Stimulated activated naive CD4-positive, alpha-beta T cell treated with Interleukin-2 at 50 U/mL for 16 hours (primary cell): Measurements from ENCODE around the gene MXD3.
A peak's percentile ranks its signal among the peaks of the same experiment; 100 is the strongest.
"Not testable (repeated sequence)": the region's sequence is repeated elsewhere in the genome, so short reads cannot be mapped to it uniquely, and the experiment has no call there.

ENCODE experiments used
- DNase-seq: peaks from one replicate; lab custom pipeline; 2025; lab: John Stamatoyannopoulos, UW

Gene MXD3, protein sequence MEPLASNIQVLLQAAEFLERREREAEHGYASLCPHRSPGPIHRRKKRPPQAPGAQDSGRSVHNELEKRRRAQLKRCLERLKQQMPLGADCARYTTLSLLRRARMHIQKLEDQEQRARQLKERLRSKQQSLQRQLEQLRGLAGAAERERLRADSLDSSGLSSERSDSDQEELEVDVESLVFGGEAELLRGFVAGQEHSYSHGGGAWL

DNA sequence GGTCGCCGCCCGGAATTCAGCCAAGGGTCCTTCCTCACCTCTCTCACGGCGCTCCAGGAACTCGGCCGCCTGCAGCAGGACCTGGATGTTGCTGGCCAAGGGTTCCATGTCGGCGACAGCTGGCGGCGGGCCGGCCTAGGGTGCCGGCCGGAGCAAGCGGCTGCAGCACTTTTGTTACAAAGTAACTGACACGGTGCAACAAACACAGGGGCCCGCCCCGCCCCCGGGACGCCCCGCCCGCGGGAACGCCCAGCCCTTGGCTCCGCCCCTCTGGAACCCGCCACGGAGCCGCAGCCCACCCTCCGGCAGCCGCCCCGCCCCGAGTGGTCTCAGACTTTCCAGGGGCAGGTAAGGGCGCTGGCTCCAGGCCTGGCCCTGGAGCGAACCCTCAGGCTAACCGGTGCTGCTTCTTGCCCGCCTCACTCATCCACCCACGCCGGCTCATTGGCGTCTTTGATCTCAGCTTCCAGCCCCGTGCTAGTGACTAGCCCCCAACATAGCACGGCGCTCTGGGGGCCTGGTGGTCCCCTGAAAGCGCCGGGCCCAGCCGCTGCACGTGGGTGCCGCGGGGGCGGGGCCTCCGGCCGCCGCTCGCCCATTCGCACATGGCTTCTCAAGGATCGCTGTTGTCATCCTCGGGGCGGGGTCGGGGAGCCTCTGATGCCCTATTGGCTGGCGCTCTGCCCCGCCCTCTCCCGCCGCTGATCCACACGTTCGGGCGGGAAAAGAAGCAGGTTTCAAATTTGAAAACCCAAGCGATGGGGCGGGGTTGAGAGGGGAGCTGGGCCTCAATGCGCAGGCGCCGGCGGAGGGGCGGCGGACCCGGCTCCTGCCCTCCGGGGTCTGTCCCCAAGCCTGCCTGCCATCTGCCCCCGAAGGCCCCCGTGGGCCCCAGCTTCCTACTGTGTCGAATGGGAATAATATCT lies at the start of gene MXD3:
Gene MXD3, minus strand, starts transcription at position 176 of the 926 bp plus-strand sequence. Its CDS starts 68 bp downstream, at position 108.
- DNase-seq = peak; percentile 97

DNA sequence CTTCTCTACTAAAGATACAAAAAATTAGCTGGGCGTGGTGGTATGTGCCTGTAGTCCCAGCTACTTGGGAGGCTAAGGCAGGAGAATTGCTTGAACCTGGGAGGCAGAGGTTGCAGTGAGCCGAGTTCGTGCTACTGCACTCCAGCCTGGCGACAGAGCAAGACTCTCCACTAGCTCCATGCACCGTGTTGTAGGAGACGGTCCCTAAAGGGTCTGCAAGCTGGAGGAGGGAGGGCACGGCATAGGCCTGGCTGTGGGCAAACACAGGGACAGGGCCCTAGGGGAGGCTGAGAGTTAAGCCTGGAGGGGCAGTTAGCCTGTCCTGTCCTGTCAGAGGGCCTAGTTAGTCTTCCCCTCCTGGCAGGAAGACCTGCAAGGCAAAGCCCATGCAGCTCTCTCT lies 49.0 kb upstream of the MXD3 start:
- DNase-seq = not testable (repeated sequence)

DNA sequence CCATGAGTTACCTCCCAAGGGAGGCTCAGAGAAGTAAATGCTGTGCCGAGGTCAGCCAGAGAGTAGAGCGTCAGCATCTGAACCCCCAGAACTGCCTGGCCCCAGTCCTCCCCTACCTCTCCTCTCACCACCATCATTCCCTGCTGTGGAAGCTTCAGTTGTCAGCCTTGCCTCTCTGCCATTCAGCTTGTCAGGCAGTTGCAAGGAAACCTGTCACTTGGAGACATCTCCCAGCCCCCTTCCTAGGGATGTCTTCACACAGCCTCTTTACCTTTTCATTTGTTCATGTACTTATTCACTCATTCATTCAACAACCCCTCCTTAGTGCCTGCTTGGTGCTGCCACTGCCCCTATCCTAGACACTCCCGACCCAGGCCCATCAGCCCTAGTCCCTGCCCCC lies 48.2 kb upstream of the MXD3 start:
- DNase-seq = no peak

DNA sequence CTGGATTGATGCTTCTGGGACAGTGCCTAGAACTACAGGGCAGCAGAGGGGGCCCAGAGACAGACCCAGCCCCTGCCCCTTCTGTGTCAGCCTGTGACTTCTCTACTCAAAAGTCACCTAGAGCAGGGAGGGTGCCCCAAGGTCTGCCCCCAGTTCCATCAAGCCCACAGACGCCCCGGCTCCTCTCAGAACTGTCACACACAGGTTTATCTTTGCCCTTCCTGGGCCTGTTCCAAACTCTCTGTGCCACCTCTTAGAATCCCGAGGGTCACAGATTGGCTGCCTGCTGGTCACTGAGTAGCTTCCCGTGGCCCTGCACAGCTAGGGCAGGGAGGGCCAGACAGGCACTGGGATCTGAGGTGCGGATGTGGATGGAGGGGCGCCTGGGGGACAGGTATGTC lies 47.8 kb upstream of the MXD3 start:
- no peak for DNase-seq

DNA sequence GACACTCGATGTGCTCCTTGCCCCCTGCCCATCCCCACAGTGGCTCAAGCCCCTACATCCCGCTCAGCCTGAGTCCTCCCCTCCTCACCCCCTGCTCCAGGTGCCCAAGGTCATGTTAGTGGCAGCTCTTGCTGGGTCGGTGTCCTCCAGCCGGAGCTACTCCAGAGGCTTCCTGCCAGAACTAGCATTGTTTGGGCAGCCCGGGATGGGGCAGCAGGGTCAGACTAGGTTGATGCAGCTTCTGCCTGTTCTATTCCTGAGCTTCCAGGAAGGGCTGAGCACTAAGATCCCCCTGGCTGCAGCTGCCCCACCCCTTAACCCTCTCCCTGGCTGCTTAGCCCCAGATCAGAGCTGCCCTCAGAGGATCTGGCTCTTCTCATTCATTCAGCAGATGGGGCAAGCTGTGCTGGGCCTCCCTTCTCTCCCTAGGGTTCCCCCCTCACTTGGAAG lies 46.7 kb upstream of the MXD3 start:
- DNase-seq = no peak

DNA sequence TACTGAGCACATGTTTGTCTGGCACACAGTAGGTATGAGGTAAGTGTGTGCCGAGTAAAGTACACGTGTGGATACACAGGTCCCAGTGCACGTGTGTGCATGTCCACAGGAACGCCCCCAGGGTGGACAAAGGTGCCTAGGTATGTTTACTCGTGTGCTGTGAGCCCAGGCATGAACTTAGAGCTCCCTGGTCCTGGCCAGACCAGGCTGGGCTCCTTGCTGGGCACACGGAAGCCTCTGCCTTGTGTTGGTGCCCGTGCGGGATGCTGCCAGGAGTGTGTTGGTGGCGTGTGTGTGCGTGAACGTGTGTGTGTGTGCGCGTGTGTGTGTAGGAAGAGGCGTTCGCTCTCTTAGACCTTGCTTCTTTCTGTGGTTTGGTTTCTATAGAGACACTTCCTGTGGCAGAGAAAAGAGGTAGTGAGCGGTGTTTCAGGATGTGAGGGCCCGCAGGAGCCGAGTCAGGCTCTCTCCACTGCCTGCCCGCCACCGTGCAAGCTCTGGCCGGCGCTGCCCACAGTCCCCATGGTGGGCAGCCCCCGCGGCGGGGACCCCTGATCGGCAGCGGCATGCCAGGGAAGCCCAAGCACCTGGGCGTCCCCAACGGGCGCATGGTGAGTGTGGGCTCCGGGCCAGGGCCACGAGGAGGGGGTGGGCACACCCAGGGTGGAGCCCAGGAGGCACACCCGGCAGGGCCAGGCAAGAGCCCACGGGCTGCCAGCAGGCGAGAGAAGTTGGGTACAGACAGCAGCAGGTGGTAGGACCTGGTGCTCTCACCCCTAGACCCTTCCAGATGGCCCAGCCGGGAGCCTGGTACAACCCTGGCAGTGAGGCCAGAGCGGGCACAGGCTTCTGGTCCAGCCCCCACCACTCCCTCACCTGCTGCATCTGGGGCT lies 46.0 kb upstream of the MXD3 start, which contains the start of gene RGS14:
Gene RGS14, plus strand, starts transcription at position 466 of the 893 bp plus-strand sequence. Its CDS starts 101 bp downstream, at position 567.
- peak; percentile 62 for DNase-seq

DNA sequence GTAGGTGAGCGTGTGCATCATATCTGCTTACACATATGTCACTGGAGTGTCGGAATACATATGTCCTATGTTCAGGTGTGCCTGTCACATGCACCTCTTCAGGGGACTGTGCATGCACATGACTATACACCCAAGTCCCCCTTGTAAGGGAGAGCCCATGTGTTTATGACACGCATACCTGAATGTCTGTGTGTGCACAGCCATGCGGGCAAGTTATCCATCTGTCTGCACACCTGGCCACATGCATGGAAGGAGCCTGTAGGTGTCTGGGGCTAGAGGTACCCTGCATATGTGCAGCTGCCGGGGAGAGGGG lies 45.4 kb upstream of the MXD3 start:
- DNase-seq = no peak

DNA sequence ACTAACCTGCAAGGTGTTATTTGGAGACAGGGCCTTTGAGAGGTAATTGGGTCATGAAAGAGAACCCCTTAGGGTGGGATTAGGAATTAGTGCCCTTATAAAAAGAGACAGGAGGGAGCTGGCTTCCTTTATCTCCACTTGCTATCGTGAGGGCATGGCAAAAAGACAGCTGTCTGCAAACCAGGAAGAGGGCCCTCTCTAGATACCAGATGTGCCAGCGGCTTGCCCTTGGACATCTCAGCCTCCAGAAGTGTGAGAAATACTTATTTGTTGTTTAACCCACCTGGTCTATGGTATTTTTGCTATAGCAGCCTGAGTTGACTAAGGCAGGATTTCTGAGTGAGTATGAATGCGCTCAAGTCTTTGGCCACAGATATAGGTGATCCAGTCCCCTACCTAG lies 45.0 kb upstream of the MXD3 start:
- no peak for DNase-seq

DNA sequence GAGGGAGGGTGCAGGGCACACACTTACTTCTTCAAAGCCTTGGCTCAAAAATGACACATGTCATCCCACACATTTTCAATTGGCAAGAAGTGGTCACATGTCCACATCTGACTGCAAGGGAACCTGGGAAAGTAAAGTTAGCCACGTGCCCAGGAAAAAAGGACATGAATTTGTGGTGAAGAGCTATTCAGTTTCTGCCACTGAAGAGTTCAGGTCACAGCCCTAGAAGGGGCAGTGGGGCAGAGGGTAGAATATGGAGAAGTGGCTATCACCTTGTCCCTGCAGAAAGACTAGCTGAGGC lies 44.1 kb upstream of the MXD3 start:
- DNase-seq = no peak

DNA sequence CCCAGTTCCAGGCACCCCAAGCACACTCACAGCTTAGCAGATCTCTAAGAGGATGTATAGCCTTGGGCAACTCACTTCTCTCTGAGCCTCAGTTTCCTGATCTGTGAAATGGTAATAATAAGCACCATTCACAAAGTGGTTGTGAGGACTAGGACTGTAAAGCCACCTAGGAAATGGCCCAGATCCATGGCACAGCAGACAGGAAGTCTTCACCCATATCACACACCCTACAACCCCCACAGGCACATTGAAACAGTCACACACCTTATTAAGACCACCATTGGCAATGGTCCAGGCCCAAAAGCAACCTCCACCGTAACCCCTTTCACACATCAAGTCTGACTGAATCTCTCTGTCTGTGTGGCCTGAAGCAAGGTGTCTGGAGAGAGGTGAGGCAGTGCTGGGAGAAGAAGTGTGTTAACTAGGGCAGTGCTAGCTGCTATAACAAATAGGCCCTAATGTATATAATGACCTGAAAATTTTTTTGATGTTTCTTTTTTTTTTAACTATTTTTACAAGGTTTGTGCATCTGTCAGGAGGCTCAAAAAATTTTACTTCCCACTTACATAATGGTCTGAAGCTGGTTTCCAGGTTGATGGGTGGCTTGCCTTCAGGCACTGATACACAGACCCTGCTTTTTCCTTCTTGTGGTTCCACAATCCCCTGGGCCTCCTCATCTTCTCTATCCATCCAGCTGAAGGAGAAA lies 43.6 kb upstream of the MXD3 start:
- no peak for DNase-seq

DNA sequence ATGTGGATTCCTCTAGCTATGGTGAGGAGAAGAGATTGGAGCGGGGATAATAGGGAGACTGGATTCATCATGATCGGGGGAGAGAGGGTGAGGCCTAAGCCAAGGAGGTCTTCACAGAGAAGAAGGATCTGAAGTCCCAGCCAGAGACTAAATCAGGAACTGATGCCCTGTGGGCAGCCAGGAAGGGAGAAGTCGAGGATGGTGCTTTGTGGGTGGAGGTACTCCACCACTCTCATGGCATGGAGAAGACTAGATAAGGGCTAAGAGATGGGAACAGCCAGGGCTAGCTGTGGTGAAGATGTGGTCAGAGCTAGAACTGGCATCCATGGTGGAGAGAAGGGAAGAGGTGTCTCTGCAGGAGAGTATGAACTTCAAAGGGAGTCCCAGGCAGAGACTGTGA lies 43.0 kb upstream of the MXD3 start:
- no peak for DNase-seq

DNA sequence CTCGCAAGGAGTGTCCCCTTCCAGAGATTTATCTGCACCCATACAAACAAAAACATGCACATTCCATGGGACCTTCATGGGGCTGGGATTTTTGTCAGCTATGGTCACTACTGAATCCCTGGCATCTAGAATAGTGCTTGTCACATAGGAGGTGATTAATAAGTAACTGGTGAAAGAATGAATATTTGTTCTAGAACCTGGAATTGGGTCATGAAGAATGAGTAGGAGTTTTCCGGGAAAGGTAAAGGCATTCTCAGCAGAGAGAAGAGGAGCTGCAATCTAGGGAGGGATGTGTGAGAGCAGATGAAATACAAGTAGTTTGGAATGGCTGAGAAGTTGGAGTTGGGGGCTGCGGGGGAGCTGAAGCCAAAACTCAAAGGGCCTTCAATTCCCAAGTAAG lies 42.6 kb upstream of the MXD3 start:
- DNase-seq = no peak

DNA sequence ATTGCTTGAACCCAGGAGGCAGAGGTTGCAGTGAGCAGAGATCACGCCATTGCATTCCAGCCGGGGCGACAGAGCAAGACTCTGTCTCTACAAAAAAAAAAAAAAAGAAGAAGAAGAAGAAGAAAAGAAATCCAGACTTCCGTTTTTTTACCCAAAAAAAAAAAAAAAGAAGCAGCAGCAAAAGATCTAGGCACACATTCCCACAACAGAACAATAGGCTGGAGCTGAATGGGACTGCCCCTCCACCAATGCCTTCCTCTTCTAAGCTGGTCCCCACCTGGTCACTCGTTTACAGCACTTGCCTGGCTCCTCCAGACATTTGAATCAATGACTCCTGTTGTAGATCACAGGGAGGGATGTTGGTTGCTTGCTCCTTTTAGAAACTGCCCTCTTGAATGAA lies 41.4 kb upstream of the MXD3 start:
- no peak for DNase-seq

DNA sequence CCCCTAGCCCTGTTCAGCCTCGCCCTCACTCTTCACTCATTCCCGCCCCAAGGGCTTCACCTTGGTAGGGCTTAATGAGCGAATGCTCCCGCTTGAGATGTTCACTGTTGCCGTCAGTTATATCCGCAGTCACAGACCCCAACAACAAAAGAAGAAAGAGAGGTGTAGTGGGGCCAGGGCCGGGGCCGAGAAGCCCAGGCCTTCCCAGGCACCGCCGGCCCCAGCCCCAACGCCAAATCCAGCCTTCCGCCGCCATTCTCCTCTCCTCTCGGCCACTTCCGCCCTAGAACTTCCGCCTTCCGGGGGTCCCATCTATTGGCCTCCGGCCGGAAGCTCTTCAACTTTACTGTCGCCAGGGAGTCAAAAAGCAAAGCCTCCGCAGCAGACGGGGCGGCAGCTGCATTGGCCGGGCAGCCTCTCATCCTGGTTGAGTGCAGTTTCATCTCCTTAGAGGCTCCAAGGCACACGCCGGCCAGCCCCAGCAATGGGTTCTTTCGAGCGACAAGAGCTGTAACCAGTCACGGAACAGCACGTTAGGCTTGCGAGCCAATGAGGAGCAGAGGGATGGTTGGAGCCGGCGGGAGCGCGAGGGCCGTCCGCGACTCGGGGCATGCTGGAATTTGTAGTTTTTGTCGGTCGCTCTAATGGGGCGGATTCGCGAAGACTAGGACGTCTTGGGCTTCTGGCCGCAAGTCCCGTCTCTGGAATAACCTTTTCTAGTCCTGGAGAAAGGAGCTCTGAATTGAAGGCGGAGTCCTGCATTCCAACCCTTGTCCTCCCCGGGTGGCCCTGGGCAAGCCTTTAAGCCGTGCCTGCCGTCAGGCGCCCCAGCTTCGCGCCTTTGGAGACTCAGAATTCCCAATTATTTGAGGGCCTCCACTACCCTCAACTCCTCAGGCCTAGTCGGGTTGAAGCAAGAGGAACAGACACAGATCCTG lies 40.0 kb upstream of the MXD3 start, which contains the start of gene LMAN2:
Gene LMAN2, minus strand, starts transcription at position 277 of the 938 bp plus-strand sequence. Its CDS starts 21 bp downstream, at position 256.
- DNase-seq = peak; percentile 93

DNA sequence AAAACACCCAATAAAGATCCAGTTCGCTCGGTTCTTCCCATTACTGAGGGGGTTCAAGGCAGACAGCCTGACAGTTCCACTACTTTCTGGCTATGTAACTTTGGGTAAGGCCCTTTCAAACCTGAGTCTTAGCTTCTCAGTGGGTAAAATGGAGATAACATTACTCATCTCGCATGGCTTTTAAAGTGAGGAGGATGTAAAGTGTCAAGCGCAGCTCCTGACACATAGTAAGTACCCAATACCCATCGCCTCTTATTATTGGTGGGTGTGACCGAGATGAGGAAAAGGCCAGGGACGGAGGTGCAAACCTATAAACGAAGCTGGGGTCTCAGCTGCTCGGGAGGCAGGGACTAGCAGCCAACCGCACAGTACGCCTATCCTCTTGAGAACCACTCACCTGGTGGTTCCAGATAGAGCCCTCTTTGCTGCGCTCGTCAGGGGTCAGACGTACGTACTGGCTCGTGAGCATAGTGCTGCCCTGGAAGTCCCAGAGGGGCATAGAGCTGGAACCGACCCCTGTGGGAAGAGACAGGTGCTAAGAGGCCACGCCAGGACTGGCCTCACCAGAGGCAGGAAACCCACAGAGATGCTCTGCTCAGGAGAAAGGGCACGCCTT lies 39.2 kb upstream of the MXD3 start:
- DNase-seq = no peak

DNA sequence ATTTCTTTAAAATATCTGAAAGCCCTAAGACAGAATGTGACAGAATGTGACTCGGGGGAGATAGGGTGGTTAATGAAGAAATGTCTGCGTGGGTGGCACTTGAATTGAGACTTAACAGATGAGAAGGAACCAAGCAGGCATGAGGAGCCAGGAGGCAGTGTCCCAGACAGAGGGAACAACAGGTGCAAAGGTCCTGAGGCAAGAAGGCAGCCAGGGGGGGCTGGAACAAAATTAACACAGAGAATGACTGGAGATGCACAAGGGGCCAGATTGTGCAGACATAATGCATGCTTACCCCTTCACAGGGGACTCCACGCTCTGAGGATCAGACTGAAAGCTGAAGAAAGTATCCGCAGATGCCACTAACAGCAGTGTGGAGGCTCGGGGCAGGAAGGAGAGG lies 38.1 kb upstream of the MXD3 start:
- no peak for DNase-seq

DNA sequence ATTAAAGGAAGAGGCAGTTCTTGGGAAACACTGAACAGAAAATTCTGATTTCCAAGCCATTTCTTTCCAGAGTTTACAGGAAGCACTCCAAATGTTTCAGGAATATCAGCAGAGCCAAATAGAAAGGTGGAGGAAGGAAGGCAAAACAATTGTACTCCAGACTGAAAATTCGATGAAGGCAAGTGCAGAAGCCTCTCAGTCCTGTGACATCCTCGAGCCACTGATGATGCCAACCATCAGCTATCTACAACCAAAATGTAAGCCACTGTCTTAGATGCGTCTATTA lies 37.6 kb upstream of the MXD3 start:
- no peak for DNase-seq

DNA sequence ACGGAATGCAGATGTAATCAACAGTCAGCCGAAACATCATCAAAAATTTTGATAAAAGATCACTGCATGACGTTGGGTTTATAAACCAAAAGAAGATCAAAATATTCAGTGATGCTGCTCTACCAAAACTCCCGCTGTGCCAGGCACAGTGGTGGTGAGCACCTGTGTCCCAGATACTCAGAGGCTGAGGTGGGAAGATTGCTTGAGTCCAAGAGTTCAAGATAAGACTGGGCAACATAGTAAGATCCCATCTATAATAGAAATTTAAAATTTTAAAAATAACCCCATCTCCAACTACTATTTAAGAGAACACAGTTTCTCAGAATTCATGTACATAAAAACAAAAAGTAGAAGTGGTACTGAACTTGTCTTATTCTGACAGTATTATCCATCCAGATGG lies 36.0 kb upstream of the MXD3 start:
- DNase-seq = no peak

DNA sequence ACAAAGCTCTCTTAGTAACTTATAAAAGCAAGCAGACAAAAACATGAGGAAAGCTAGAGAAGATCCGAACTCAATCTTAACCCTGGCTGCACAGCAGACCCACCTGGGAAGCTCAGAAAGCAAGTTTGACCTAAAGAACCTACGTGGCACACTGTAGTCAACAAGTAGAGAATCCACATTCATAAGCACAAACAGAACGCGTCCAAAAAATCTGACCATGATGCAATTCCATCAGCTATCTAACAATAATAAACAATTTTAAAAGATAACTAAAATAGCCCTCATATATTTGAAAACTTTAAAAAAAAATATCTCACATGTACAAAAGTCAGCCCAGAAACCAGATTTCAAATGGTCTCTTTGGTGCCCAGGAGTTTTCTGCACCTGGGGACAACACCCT lies 35.1 kb upstream of the MXD3 start:
- no peak for DNase-seq

DNA sequence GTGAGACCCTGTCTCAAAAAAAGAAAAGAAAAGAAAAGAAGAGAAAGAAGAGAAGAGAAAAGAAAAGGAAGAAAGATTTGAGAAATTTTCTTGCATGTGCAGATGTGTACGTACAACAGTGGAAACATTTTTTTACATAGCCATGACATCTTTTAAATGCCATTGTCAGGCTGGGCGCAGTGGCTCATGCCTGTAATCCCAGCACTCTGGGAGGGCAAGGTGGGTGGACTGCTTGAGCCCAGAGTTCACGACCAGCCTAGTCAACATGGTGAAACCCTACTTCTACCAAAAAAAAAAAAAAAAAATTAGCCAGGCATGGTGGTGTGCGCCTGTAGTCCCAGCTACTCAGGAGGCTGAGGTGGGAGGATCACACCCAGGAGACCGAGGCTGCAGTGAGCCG lies 33.2 kb upstream of the MXD3 start:
- DNase-seq = no peak

DNA sequence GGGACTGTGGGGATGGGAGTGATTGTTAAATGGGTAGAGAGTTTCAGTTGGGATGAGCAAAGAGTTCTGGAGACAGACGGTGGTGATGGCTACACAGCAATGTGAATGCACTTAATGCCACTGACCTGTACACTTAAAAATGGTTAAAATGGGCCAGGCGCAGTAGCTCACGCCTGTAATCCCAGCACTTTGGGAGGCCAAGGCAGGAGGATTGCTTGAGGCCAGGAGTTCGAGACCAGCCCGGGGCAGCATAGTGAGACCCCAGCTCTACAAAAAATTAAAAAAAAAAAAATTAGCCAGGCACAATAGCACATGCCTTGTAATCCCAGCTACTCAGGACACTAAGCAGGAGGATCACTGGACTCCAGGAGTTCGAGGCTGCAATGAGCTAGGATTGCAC lies 32.1 kb upstream of the MXD3 start:
- DNase-seq = no peak
